Measurements from ENCODE around the gene C1QTNF8.
"Not testable (repeated sequence)": the region's sequence is repeated elsewhere in the genome, so short reads cannot be mapped to it uniquely, and the experiment has no call there.

C1QTNF8 gene

GRCh38 chr16:1107731-1108130 lies 11.7 kb upstream of the C1QTNF8 start:
- no peak for DNase-seq

- no peak for DNase-seq
Measured at GRCh38 chr16:1107141-1107540, 11.1 kb upstream of the C1QTNF8 start.

- DNase-seq, result no peak
Measured at GRCh38 chr16:1106659-1107058, 10.6 kb upstream of the C1QTNF8 start.

- peak; percentile 37 for DNase-seq
Measured at GRCh38 chr16:1105888-1106620, 10.0 kb upstream of the C1QTNF8 start.

DNA sequence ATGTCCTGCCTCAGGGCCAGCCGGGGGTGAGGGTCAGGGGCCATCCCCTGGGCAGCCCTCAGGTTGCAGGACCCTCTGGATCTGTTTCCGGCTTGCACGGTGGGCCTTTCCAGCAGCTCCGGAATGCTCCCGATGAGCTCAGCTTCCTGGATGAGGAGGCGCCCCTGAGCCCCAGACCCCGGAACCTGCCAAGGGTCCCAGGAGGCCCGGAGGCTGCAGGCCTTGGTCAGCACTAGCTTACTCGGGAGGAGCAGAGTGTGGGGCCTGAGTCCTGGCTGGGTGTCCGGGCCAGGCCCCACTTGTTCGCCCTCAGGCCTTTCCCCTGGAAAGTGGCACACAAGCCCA lies 7.6 kb upstream of the C1QTNF8 start:
- no peak for DNase-seq

- DNase-seq, result peak; percentile 23
Measured at GRCh38 chr16:1102921-1103635, 7.0 kb upstream of the C1QTNF8 start.

DNA sequence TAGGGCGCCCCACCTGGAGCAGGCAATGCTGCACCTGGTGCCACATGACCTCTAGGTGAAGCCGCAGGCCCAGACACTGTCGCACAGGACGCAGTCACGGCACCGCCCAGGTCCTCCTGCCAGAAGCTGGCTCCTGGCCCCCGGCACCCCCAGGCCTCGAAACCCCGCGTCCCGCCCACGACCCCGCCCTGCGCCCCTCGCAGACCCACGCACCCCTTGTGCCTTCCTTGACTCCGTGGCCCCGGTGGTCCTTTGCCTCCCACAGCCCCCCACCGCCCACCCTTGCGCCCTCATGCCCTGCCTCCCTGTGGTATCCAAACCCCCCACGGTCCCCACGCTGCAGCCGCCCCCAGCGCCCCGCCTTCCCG lies 6.3 kb upstream of the C1QTNF8 start:
- no peak for DNase-seq

- DNase-seq, result no peak
Measured at GRCh38 chr16:1101573-1102332, 5.7 kb upstream of the C1QTNF8 start.

DNA sequence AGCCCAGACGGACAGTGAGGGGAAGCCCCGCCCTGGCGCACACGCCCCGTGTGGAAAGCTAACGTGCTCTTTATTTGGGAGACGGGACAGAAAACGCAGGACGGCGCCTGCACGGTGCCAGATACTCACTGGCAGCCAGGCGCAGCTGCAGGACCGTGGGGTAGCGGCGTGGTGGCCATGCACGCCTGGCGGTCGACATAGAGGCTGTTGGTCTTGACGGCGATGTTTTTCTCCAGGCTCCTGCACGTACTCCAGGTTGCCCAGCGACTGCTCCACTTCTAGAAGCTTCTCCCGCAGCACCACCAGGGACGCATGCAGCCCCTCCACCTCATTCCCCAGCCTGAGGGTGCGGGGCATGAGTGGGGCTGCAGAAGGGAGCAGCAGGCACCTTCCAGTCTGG lies 5.1 kb upstream of the C1QTNF8 start:
- no peak for DNase-seq

DNA sequence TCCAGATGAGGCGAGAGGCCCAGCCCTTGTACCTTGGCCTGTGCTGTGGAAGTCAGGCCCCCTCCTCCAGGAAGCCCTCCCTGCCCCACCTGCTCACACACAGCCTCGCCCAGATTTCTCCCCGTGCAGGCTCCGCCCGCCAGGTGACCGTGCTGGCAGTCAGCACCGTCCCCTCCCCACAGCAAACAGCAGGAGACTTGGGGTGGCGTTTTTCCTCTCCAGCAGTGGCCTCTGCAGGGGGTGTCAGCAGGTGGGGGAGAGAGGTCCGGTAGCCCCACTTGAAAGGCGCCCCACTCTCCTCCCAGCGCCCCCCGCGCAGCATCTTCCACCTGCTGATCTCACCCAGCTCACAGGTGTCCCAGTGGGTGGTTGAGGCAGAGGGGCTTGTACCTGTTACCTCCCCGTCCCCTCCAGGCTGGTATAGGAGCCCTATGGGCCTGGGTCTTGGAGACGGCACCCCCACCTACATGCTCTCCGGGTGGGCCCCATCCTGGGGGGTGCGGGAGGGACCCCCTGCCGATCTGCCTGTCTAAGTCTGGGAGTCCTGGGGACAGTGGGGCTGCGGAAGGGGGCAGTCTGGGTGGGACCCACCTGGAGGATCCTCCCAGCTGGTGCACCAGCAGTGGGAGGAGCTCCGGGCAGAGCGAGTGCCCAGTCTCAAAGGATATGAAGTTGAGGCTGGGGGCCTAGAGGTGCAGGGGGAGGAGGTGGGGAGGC lies 4.2 kb upstream of the C1QTNF8 start:
- no peak for DNase-seq

GRCh38 chr16:1099189-1100083 lies 3.4 kb upstream of the C1QTNF8 start:
- no peak for DNase-seq

DNA sequence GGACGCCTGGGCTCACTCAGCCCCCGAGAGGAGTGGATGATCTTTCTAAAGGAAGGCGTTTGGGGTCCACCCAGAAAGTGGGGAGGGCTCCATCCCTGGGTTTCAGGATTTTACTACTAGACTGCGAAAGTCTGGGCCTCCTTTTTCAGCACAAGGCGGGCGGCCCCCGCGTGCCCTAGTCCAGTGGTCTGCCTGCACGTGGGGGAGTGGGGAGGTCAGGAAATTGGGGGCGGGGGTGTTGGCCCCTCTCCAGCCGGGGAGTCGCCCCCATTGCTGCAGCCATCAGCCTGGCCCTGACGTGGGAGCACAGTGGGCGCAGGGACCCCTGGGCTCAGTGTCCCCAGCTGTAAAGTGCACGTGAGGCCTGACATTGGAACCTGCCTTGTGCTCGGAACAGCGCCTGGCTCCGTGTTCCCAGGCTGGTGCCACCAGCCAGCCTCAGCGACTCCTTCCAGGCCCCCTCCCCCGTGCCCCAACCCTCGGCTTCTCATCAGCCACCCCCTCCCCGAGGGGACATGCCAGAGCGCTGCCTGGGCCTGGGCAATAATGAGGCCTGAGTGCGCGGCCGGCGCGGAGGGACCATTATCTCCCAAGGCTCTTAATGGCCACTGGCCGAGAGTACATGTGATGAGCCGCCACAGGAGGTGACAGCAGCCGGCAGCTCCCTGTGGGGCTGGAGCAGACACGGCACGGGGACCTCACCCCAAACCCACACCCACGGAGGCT lies 2.4 kb upstream of the C1QTNF8 start:
- DNase-seq, result no peak

DNA sequence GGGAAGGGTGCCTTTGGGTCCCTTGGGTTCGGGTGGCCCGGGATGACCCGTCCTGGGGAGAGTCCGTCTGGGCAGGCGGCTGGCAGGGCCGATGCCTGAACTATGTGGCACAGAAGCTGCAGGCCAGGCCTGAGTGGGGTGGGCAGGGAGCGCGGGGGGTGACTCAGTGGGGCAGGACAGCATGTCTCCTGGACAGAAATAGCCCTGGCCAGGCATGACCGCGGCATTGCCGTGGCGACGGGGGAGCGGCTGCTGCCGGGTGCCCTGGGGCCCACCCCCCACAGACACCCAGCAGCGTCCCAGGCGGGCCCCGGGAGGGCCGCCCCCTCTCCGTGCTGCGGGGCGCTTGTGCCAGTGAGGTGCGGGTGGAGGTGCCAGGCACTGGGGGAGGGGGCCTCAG lies 1.8 kb upstream of the C1QTNF8 start:
- no peak for DNase-seq

- no peak for DNase-seq
Measured at GRCh38 chr16:1097156-1097555, 1.1 kb upstream of the C1QTNF8 start.

DNA sequence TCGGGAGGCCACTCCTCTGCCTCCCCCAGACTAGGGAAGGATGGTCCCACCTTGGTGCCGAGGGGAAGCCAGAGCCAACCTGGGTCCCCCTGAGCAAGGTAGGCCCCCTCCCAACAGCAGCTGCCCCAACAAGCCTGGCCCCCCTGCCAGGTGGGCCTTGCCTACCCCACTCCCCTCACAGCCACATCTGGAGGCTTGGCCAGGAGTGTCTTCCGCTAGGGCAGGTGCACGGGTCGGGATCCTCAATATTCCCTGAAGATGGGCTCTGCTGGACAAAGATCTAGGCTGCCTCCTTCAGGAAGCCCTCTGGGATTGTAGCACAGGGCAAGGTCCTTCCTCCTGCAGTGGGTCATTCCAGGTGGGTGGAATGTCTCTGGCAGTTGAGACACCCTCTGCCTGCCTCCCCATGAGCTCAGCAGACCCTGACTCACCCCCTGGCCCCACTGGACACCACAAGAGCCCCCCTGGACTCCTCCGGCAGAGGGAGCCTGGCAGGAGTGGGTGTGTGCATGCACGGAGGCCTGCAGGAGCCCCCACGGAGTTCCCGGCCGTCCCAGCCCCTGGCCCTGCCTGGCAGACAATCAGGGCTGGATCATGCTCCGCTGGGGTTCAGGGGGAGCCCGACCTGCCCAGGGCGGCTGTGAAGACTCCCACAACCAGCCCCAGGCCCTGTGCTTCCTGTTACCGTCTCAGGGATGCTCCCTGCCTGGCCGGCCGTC lies 435 bp downstream of the C1QTNF8 start:
- no peak for DNase-seq

DNA sequence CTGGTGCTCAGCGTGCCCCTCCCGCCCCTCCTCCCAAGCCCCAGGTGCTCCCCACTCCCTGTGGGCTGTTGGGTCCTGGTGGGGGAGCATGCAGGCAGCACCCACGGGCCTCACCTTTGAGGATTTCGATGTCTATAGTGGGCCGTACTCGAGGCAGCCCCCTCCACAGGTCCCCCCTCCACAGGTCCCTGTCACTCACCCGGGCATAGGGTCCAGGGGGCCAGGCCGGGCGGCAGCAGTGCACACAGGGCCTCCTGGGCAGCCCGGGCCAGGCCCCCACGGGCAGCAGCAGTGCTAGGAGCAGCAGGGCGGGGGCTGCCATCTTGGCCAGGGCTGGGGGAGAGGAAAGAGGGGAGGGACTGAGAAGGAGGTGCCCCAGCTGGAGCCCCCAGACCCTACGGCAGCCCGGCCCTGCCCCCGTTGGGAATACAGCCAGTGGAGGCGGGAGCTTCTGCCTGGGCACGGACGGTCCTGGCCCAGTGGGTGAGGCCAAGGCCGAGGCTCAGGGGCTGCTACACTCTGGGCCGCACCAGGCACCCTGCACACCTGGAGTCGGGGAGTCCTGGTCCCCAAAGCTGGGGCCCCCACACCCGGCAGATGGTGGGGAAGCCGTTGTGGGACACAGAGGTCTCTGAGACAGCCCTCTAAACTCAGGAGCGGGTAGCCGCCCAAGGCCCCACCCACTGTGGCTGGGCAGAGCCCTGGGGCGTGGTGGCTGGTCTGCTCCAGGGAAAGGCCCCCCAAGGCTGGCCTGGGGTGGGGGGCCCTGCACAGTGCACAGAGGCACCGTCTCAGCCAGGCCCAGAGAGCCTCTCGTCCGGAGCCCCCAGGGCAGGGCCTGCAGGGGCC lies 1.2 kb downstream of the C1QTNF8 start:
- no peak for DNase-seq

- DNase-seq, result no peak
Measured at GRCh38 chr16:1094124-1094479, 1.9 kb downstream of the C1QTNF8 start.

GRCh38 chr16:1093284-1094123 lies 2.5 kb downstream of the C1QTNF8 start:
- peak; percentile 10 for DNase-seq

DNA sequence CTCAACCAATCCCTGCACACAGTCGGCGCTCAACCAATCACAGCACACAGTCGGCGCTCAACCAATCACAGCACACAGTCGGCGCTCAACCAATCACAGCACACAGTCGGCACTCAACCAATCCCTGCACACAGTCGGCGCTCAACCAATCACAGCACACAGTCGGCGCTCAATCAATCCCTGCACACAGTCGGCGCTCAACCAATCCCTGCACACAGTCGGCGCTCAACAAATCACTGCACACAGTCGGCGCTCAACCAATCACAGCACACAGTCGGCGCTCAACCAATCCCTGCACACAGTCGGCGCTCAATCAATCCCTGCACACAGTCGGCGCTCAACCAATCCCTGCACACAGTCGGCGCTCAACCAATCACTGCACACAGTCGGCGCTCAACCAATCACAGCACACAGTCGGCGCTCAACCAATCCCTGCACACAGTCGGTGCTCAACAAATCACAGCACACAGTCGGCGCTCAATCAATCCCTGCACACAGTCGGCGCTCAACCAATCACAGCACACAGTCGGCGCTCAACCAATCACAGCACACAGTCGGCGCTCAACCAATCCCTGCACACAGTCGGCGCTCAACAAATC lies 3.3 kb downstream of the C1QTNF8 start:
- not testable (repeated sequence) for DNase-seq
